PC-9 (cell line): Measurements from ENCODE around the gene LPIN3.

ENCODE experiments used
- EZH2 ChIP-seq: fragments of 200-600 bp; sonication (generic); IDR thresholded peaks from 2 replicates; pipeline ENCODE4 v1.8.0; 2017; ENCODE audit warnings: antibody characterized with exemption, low read depth
- TF ChIP-seq, protein P1 (sequence below): fragments of 200-600 bp; sonication (generic); conservative IDR thresholded peaks from 2 replicates; pipeline ENCODE4 v1.6.1; 2017; ENCODE audit warnings: mixed run types, antibody characterized with exemption, mild to moderate bottlenecking, moderate library complexity

- TF ChIP-seq, protein P1, sequence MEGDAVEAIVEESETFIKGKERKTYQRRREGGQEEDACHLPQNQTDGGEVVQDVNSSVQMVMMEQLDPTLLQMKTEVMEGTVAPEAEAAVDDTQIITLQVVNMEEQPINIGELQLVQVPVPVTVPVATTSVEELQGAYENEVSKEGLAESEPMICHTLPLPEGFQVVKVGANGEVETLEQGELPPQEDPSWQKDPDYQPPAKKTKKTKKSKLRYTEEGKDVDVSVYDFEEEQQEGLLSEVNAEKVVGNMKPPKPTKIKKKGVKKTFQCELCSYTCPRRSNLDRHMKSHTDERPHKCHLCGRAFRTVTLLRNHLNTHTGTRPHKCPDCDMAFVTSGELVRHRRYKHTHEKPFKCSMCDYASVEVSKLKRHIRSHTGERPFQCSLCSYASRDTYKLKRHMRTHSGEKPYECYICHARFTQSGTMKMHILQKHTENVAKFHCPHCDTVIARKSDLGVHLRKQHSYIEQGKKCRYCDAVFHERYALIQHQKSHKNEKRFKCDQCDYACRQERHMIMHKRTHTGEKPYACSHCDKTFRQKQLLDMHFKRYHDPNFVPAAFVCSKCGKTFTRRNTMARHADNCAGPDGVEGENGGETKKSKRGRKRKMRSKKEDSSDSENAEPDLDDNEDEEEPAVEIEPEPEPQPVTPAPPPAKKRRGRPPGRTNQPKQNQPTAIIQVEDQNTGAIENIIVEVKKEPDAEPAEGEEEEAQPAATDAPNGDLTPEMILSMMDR = no peak
- no peak for TF ChIP-seq EZH2
Observed at GRCh38 chr20:41365777-41366545, 25.3 kb downstream of the LPIN3 start.
